Vagina (tissue), 2 donors: Measurements from ENCODE around the gene TIGD2. TPM values are rescaled to one million over a fixed set of nuclear protein-coding genes. Genes with fewer than 3 reads are reported as not detected.

ENCODE experiments used
- DNase-seq, 2 donors: peaks; one replicate each; pipeline ENCODE4 v3.0.0-alpha.2; 2017; ENCODE audit errors: extremely low spot score in 2 of 2
- H3K27ac ChIP-seq: fragments of 200-600 bp; sonication (generic); one replicate; pipeline ENCODE4 v1.5.1; 2019
- H3K27me3 ChIP-seq: fragments of 200-600 bp; sonication (generic); one replicate; pipeline ENCODE4 v1.5.1; 2019
- H3K36me3 ChIP-seq, 2 donors: fragments of 200-600 bp; sonication (generic); one replicate each; pipeline ENCODE4 v1.5.1; 2017 to 2019
- H3K4me1 ChIP-seq: fragments of 200-600 bp; sonication (generic); one replicate; pipeline ENCODE4 v1.5.1; 2019
- H3K4me3 ChIP-seq, 2 donors: fragments of 200-600 bp; sonication (generic); 1 replicate in 1 of 2; 2 replicates in 1 of 2; pipeline ENCODE4 v1.5.1; 2016 to 2019
- H3K9me3 ChIP-seq: fragments of 200-600 bp; sonication (generic); one replicate; pipeline ENCODE4 v1.5.1; 2019
- POLR2A ChIP-seq, 2 donors: fragments of 450-650 bp; IDR thresholded peaks; one replicate each; pipeline ENCODE4 v1.6.1; 2017; ENCODE audit warnings: antibody characterized with exemption in 2 of 2, mild to moderate bottlenecking in 2 of 2, moderate library complexity in 2 of 2
- POLR2AphosphoS5 ChIP-seq, 2 donors: sonication (generic); formaldehyde crosslinking; IDR thresholded peaks; one replicate each; pipeline ENCODE4 v1.9.0; 2017; ENCODE audit warnings: antibody characterized with exemption in 2 of 2, mild to moderate bottlenecking in 2 of 2, low read depth in 1 of 2; ENCODE audit not compliant: insufficient read depth in 1 of 2
- intact Hi-C: fragments of 100-400 bp; cut with DNase I; formaldehyde crosslinking; loops from one replicate; pipeline ENCODE4 v1.15.1; 2023
- total RNA-seq: library from RNA; depleted of rRNA; stranded (reverse); fragments of >200 nt; gene quantifications from one replicate; pipeline ENCODE4 v1.2.3, GENCODE V29; 2016
- TF ChIP-seq, protein P1 (sequence below), 3 experiments: fragments of 450-650 bp in 2 of 3; fragments of 200-600 bp in 1 of 3; sonication (generic) in 1 of 3; IDR thresholded peaks; one replicate each; pipeline ENCODE4 v1.5.1; 2017 to 2019; ENCODE audit warnings: antibody characterized with exemption in 3 of 3, mild to moderate bottlenecking in 2 of 3, moderate library complexity in 2 of 3

Gene TIGD2
- total RNA-seq, 1 donor from 2014 or later, result 4.4 TPM

DNA sequence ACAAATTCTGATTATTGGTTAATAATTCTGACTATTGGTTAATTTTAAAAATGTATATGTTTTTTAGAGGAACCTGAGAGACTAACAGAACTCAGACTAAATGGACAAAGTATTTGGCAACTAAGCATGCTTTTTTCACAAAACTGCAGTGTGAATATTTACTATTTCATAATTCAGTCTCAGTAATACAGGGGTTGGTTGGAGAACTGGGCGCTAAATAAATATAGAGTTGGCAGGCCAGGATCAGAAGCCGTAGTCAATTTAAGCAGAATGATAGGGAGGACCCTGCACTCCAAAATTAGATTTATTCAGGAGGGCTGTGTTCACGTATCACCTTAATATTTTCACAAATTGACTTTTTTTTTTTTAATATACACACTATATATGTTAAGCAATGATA is 5.8 kb downstream of the TIGD2 start:
- no peak for DNase-seq
- H3K4me1 ChIP-seq, result peaks cover 6% of the 10 kb centered on the region
- H3K27me3 ChIP-seq, result no peaks in the 10 kb centered on the region
- no peaks in the 10 kb centered on the region for H3K36me3 ChIP-seq
- intact Hi-C loops, result no loop called here
- TF ChIP-seq, protein P1, sequence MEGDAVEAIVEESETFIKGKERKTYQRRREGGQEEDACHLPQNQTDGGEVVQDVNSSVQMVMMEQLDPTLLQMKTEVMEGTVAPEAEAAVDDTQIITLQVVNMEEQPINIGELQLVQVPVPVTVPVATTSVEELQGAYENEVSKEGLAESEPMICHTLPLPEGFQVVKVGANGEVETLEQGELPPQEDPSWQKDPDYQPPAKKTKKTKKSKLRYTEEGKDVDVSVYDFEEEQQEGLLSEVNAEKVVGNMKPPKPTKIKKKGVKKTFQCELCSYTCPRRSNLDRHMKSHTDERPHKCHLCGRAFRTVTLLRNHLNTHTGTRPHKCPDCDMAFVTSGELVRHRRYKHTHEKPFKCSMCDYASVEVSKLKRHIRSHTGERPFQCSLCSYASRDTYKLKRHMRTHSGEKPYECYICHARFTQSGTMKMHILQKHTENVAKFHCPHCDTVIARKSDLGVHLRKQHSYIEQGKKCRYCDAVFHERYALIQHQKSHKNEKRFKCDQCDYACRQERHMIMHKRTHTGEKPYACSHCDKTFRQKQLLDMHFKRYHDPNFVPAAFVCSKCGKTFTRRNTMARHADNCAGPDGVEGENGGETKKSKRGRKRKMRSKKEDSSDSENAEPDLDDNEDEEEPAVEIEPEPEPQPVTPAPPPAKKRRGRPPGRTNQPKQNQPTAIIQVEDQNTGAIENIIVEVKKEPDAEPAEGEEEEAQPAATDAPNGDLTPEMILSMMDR (IDR thresholded peaks at IDR 0.05), result no peak
- no peak for TF ChIP-seq POLR2AphosphoS5 (IDR thresholded peaks at IDR 0.05; ENCODE audit: insufficient read depth in 1 of 2, low read depth in 1 of 2)
- TF ChIP-seq POLR2A (IDR thresholded peaks at IDR 0.05), result no peak
- H3K4me3 ChIP-seq, result no peak overlapping the region
- H3K27ac ChIP-seq, result no peak overlapping the region
- H3K9me3 ChIP-seq, result no peaks in the 10 kb centered on the region

DNA sequence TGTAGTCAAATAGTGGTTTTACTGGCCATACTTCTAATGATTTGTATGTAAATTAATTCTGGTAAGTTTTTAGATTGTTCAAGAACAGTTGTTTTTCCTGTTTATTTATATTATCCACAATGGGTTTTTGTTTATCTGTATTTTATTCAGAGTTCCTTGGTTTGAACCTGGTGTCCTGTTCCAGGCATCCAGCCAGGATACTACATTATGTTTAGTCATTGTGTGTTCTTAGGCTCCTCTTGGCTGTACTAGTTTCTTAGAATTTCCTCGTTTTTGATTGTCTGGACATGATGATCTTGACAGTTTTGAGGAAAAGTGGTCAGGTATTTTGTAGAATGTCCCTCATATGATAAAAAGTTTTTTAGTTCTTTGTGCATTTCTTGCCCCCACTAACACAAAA is 7.8 kb downstream of the TIGD2 start:
- intact Hi-C loops, result no loop called here
- H3K27ac ChIP-seq, result no peak overlapping the region
- DNase-seq, result no peak
- no peaks in the 10 kb centered on the region for H3K36me3 ChIP-seq
- H3K9me3 ChIP-seq, result no peaks in the 10 kb centered on the region
- no peaks in the 10 kb centered on the region for H3K27me3 ChIP-seq
- H3K4me3 ChIP-seq, result no peak overlapping the region
- TF ChIP-seq POLR2AphosphoS5 (IDR thresholded peaks at IDR 0.05; ENCODE audit: insufficient read depth in 1 of 2, low read depth in 1 of 2) (no peak), POLR2A (IDR thresholded peaks at IDR 0.05) (no peak)
- TF ChIP-seq, protein P1 (IDR thresholded peaks at IDR 0.05), result no peak
- H3K4me1 ChIP-seq, result no peaks in the 10 kb centered on the region

DNA sequence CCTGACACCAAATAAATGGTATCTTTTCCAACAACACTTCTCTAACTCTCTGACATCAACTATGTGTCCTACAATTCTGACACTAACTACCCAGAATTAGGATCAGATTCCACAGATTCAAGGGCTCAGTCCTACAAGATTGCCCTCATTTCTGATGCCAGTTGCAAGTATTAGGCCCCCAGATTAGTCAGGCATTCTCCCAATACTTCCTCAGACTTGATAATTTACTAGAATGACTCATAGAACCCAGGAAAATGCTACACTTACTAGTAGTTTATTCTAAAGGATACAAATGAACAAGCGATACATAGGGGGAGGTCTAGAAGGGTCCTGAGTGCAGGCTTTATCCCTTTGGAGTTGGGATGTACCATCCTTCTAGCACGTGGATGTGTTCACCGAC is 8.5 kb downstream of the TIGD2 start:
- Histone ChIP-seq H3K27me3 (no peaks in the 10 kb centered on the region), H3K36me3 (no peaks in the 10 kb centered on the region), H3K9me3 (no peaks in the 10 kb centered on the region), H3K4me3 (no peak overlapping the region), H3K4me1 (no peaks in the 10 kb centered on the region), H3K27ac (no peak overlapping the region)
- DNase-seq, result no peak
- no peak for TF ChIP-seq POLR2A (IDR thresholded peaks at IDR 0.05)
- no peak for TF ChIP-seq POLR2AphosphoS5 (IDR thresholded peaks at IDR 0.05; ENCODE audit: insufficient read depth in 1 of 2, low read depth in 1 of 2)
- TF ChIP-seq, protein P1 (IDR thresholded peaks at IDR 0.05), result no peak
- intact Hi-C loops, result no loop called here

DNA sequence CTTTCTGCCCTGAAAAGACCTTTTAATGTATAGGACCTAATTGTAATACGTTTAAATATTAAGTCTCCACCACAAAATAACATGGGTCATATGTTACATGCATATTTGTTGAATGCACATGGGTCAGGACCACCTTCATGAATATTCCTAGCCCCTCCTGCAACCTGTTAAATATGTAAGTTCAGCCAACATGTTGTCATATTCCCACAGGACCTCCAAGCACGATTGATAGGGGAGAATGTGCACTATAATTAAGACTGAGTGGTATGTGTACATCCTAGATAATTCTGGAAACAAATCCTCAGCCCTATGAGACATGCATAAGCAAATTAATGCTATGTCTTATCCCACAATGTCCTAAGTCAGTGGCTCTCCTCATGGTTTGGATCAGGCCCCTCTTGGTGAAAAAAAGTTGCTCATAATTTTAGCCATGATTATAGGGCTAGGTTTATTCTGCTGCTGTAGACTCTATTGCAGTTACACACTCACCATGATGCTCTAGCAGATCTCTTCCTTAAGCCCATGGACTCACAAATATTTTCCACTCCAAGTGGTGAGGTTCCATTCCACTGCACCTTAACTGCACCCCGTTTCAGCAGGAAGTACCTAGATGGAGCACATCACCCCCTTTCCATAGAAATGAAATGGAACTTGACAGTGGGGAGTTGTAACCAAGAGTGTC is 10.2 kb downstream of the TIGD2 start:
- intact Hi-C loops, result no loop called here
- H3K27ac ChIP-seq, result no peak overlapping the region

DNA sequence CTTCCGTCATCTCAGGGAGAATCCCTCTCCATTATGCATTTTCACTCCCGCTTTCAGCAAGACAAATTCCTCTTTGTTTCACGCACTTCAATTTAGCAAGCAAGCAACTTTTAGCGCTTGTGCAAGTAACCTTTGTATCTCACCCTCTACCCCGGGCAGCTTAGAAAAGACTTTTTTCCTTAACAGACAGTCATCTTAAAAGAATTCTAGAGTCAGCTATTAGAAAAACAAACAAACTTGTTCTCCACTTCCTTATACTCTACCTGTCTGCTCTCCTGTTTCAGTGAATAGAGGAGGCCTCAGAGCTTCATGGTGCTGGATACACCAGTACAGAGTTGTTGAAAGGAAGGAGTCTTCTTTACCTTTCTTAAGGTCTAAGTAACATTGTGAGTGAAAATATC is 12.1 kb downstream of the TIGD2 start:
- DNase-seq, result no peak
- TF ChIP-seq POLR2AphosphoS5 (IDR thresholded peaks at IDR 0.05; ENCODE audit: insufficient read depth in 1 of 2, low read depth in 1 of 2) (no peak), POLR2A (IDR thresholded peaks at IDR 0.05) (no peak)
- H3K9me3 ChIP-seq, result no peaks in the 10 kb centered on the region
- H3K36me3 ChIP-seq, result no peaks in the 10 kb centered on the region
- no peak overlapping the region for H3K27ac ChIP-seq
- intact Hi-C loops, result no loop called here
- no peaks in the 10 kb centered on the region for H3K4me1 ChIP-seq
- H3K27me3 ChIP-seq, result no peaks in the 10 kb centered on the region
- H3K4me3 ChIP-seq, result no peak overlapping the region

More for the DNA sequence above, 10.2 kb downstream of the TIGD2 start:
- Histone ChIP-seq H3K4me1 (no peaks in the 10 kb centered on the region), H3K36me3 (no peaks in the 10 kb centered on the region), H3K9me3 (no peaks in the 10 kb centered on the region), H3K4me3 (no peak overlapping the region), H3K27me3 (no peaks in the 10 kb centered on the region)
- no peak for DNase-seq
- no peak for TF ChIP-seq POLR2A (IDR thresholded peaks at IDR 0.05)
- no peak for TF ChIP-seq POLR2AphosphoS5 (IDR thresholded peaks at IDR 0.05; ENCODE audit: insufficient read depth in 1 of 2, low read depth in 1 of 2)
- TF ChIP-seq, protein P1 (IDR thresholded peaks at IDR 0.05), result no peak
